Left lung (tissue), 10 donors: ENCODE data around the gene PLEKHD1. TPM values are rescaled to one million over a fixed set of nuclear protein-coding genes. Genes with fewer than 3 reads are reported as not detected.
A peak's percentile ranks its signal among the peaks of the same experiment; 100 is the strongest.

ENCODE experiments used
- ATAC-seq: fragments of 200-7000 bp; cut with Tn5 transposase; one replicate; pipeline ENCODE4 v1.9.1; 2020; ENCODE audit warnings: moderate library complexity
- DNase-seq, 4 donors: peaks; one replicate each; pipeline ENCODE4 v3.0.0-alpha.2; 2013 to 2020
- H3K27ac ChIP-seq, 2 donors: fragments of 200-600 bp; sonication (generic) in 1 of 2; one replicate each; pipeline versions ENCODE4 v1.5.0 to v1.8.0; 2020 to 2021
- H3K27me3 ChIP-seq, 2 donors: fragments of 200-600 bp; sonication (generic) in 1 of 2; one replicate each; pipeline versions ENCODE4 v1.5.0 to v1.8.0; 2020 to 2021
- H3K36me3 ChIP-seq, 2 donors: fragments of 200-600 bp; sonication (generic) in 1 of 2; one replicate each; pipeline versions ENCODE4 v1.5.0 to v1.8.0; 2020 to 2021
- H3K4me1 ChIP-seq, 2 donors: fragments of 200-600 bp; one replicate each; pipeline ENCODE4 v1.8.0; 2021
- H3K4me3 ChIP-seq, 2 donors: fragments of 200-600 bp; sonication (generic) in 1 of 2; one replicate each; pipeline versions ENCODE4 v1.5.0 to v1.8.0; 2020 to 2021; ENCODE audit warnings: mild to moderate bottlenecking in 1 of 2
- H3K9me3 ChIP-seq, 2 donors: fragments of 200-600 bp; sonication (generic) in 1 of 2; one replicate each; pipeline versions ENCODE4 v1.5.0 to v1.8.0; 2020 to 2021
- CTCF ChIP-seq, 2 donors: fragments of 200-600 bp; sonication (generic) in 1 of 2; IDR thresholded peaks; one replicate each; pipeline versions ENCODE4 v1.5.0 to v1.8.0; 2021; ENCODE audit warnings: antibody characterized with exemption in 2 of 2
- intact Hi-C, 2 donors: fragments of 100-400 bp; cut with DNase I; formaldehyde crosslinking; loops; one replicate each; pipeline versions ENCODE4 v1.11.2 to v1.14.2; 2022
- polyA plus RNA-seq, 6 donors: library from polyadenylated mRNA; unstranded; fragments of 120-200 nt; gene quantifications; one replicate each; pipeline ENCODE4 v1.2.1, GENCODE V29; 2013; ENCODE audit not compliant: insufficient read length in 6 of 6
- total RNA-seq, 2 donors: library from RNA; stranded (reverse); fragmentation: NEBNext Ultra II Directional; extraction: Animal tissue kit (Norgen Biotek cat#: 25700); gene quantifications; one replicate each; pipeline ENCODE4 v1.2.1, GENCODE V29; 2021
- donor health status: DM: no; HTN: yes; CAD: no.
- donor health status: DM: no; HTN: no; CAD: no.

PLEKHD1 gene
- total and polyA plus RNA-seq, 8 donors, result 0.11 to 0.61 (median 0.18) TPM

GRCh38 chr14:69567563-69567962 is 83.0 kb downstream of the PLEKHD1 start:
- intact Hi-C loops, result no loop called here
- ATAC-seq (no peak), DNase-seq (no peak)
- Histone ChIP-seq H3K27me3 (peaks cover 45 to 93% of the 10 kb centered on the region in 2 donors), H3K36me3 (no peaks in the 10 kb centered on the region), H3K4me3 (no peak overlapping the region), H3K4me1 (peaks cover 9 to 14% of the 10 kb centered on the region in 2 donors), H3K27ac (no peak overlapping the region), H3K9me3 (no peaks in the 10 kb centered on the region)
- TF ChIP-seq CTCF (IDR thresholded peaks at IDR 0.05), result no peak

GRCh38 chr14:69569859-69570258 is 85.3 kb downstream of the PLEKHD1 start:
- no peak for TF ChIP-seq CTCF (IDR thresholded peaks at IDR 0.05)
- ATAC-seq (no peak), DNase-seq (no peak)
- intact Hi-C loops, result no loop called here
- H3K9me3 ChIP-seq, result no peaks in the 10 kb centered on the region
- no peaks in the 10 kb centered on the region for H3K36me3 ChIP-seq
- H3K27ac ChIP-seq, result no peak overlapping the region
- H3K4me1 ChIP-seq, result peaks cover 19 to 37% of the 10 kb centered on the region in 2 donors
- H3K27me3 ChIP-seq, result peaks cover 67 to 98% of the 10 kb centered on the region in 2 donors
- no peak overlapping the region for H3K4me3 ChIP-seq

- H3K9me3 ChIP-seq, result no peaks in the 10 kb centered on the region
- H3K36me3 ChIP-seq, result no peaks in the 10 kb centered on the region
- no peak overlapping the region for H3K27ac ChIP-seq
- no peak for TF ChIP-seq CTCF (IDR thresholded peaks at IDR 0.05)
- peaks cover 19 to 38% of the 10 kb centered on the region in 2 donors for H3K4me1 ChIP-seq
- H3K4me3 ChIP-seq, result no peak overlapping the region
- intact Hi-C loops, result no loop called here
- peaks cover 69 to 98% of the 10 kb centered on the region in 2 donors for H3K27me3 ChIP-seq
- ATAC-seq (no peak), DNase-seq (no peak)
These were observed 86.4 kb downstream of the PLEKHD1 start for GRCh38 chr14:69570836-69571330.

GRCh38 chr14:69571449-69572029 is 87.0 kb downstream of the PLEKHD1 start:
- Histone ChIP-seq H3K36me3 (no peaks in the 10 kb centered on the region), H3K27me3 (peaks cover 71 to 99% of the 10 kb centered on the region in 2 donors), H3K27ac (no peak overlapping the region), H3K4me1 (peaks cover 19 to 38% of the 10 kb centered on the region in 2 donors), H3K9me3 (no peaks in the 10 kb centered on the region), H3K4me3 (peak overlapping the region; percentile 15 to 34)
- no peak for TF ChIP-seq CTCF (IDR thresholded peaks at IDR 0.05)
- DNase-seq, result no peak
- ATAC-seq, result no peak
- intact Hi-C loops, result no loop called here

- Histone ChIP-seq H3K27ac (no peak overlapping the region), H3K4me3 (peak overlapping the region; percentile 15 to 34), H3K27me3 (peaks cover 71 to 100% of the 10 kb centered on the region in 2 donors), H3K4me1 (peaks cover 19 to 38% of the 10 kb centered on the region in 2 donors), H3K36me3 (no peaks in the 10 kb centered on the region), H3K9me3 (no peaks in the 10 kb centered on the region)
- no peak for TF ChIP-seq CTCF (IDR thresholded peaks at IDR 0.05)
- intact Hi-C loops, result no loop called here
- peak in 1 of 4 donors; percentile 76 for DNase-seq
- ATAC-seq, result peak; percentile 35
These were observed 87.7 kb downstream of the PLEKHD1 start for GRCh38 chr14:69572030-69572840.
